Keratinocyte (primary cell): ENCODE measurements around the gene LILRB5. TPM values are rescaled to one million over a fixed set of nuclear protein-coding genes. Genes with fewer than 3 reads are reported as not detected.
"Not testable (repeated sequence)": the region's sequence is repeated elsewhere in the genome, so short reads cannot be mapped to it uniquely, and the experiment has no call there.

Experiments used
- DNase-seq: peaks from one replicate; pipeline ENCODE4 v3.0.0-alpha.2; 2011; ENCODE audit warnings: low read depth, missing footprints, low spot score
- FAIRE-seq: peaks from 2 replicates; lab custom pipeline; 2011; peaks lifted over from hg19 to GRCh38; lab: Jason Lieb, UNC
- H2AFZ ChIP-seq: 2 replicates; pipeline ENCODE4 v1.6.0; 2012; ENCODE audit warnings: low read length, control low read depth, inconsistent platforms; ENCODE audit not compliant: control insufficient read depth
- H3K27ac ChIP-seq: 2 replicates; pipeline ENCODE4 v1.5.1; 2011; ENCODE audit warnings: low read length; ENCODE audit not compliant: control insufficient read depth, insufficient read depth
- H3K27me3 ChIP-seq: 3 replicates; pipeline ENCODE4 v1.6.0; 2011; ENCODE audit warnings: low read length; ENCODE audit not compliant: control insufficient read depth, insufficient read depth; ENCODE audit errors: extremely low read depth
- H3K36me3 ChIP-seq, 2 experiments: 2 replicates in 1 of 2; 3 replicates in 1 of 2; pipeline ENCODE4 v1.5.1; 2011; ENCODE audit warnings: low read length in 2 of 2, mild to moderate bottlenecking in 1 of 2; ENCODE audit not compliant: control insufficient read depth in 2 of 2, insufficient read depth in 2 of 2; ENCODE audit errors: extremely low read depth in 1 of 2
- H3K4me1 ChIP-seq: 3 replicates; pipeline ENCODE4 v1.5.1; 2011; ENCODE audit warnings: low read length; ENCODE audit not compliant: control insufficient read depth, insufficient read depth; ENCODE audit errors: extremely low read depth
- H3K4me2 ChIP-seq: 3 replicates; pipeline ENCODE4 v1.6.0; 2011; ENCODE audit warnings: low read depth, low read length; ENCODE audit not compliant: control insufficient read depth, insufficient read depth; ENCODE audit errors: extremely low read depth
- H3K4me3 ChIP-seq, 3 experiments: fragments of 200-600 bp in 1 of 3; sonication (generic) in 1 of 3; 2 replicates in 2 of 3; 3 replicates in 1 of 3; pipeline ENCODE4 v1.5.1; 2011 to 2016; ENCODE audit warnings: low read length in 3 of 3, mild to moderate bottlenecking in 3 of 3, control low read depth in 2 of 3, inconsistent platforms in 1 of 3, low read depth in 1 of 3, mixed read lengths in 1 of 3, mixed run types in 1 of 3, moderate library complexity in 1 of 3; ENCODE audit not compliant: control insufficient read depth in 2 of 3, insufficient read depth in 2 of 3; ENCODE audit errors: extremely low read depth in 1 of 3
- H3K79me2 ChIP-seq: 2 replicates; pipeline ENCODE4 v1.6.0; 2012; ENCODE audit warnings: low read length; ENCODE audit not compliant: control insufficient read depth, insufficient read depth
- H3K9ac ChIP-seq: 3 replicates; pipeline ENCODE4 v1.6.0; 2011; ENCODE audit warnings: low read length; ENCODE audit not compliant: control insufficient read depth, insufficient read depth; ENCODE audit errors: extremely low read depth
- H3K9me1 ChIP-seq: 3 replicates; pipeline ENCODE4 v1.6.0; 2011; ENCODE audit warnings: low read length; ENCODE audit not compliant: control insufficient read depth, insufficient read depth; ENCODE audit errors: extremely low read depth
- H3K9me3 ChIP-seq: 2 replicates; pipeline ENCODE4 v1.5.1; 2012; ENCODE audit warnings: low read depth, low read length; ENCODE audit not compliant: control insufficient read depth
- H4K20me1 ChIP-seq: 3 replicates; pipeline ENCODE4 v1.6.0; 2011; ENCODE audit warnings: low read length; ENCODE audit not compliant: control insufficient read depth, insufficient read depth; ENCODE audit errors: extremely low read depth
- EZH2 ChIP-seq: IDR thresholded peaks from one replicate; pipeline ENCODE4 v1.6.1; 2012; ENCODE audit warnings: inconsistent platforms, mild to moderate bottlenecking, low read length, moderate library complexity
- dilution Hi-C: fragments of 300-500 bp; cut with MboI; formaldehyde crosslinking; loops from one replicate; pipeline ENCODE4 v1.7.0; 2020; ENCODE audit warnings: low sequenced_read_pairs; ENCODE audit not compliant: extremely low pct_ligation_motif_present
- polyA plus RNA-seq, 5 experiments: library from polyadenylated mRNA; depleted of rRNA in 3 of 5; stranded (reverse) in 3 of 5; stranded (forward) in 1 of 5; unstranded in 1 of 5; fragments of >200 nt; gene quantifications; 1 replicate in 1 of 5; 2 replicates in 3 of 5; 3 replicates in 1 of 5; pipeline versions ENCODE4 v1.2.1 to v1.2.3, GENCODE V29; 2011 to 2012; ENCODE audit warnings: missing spikeins in 2 of 5, low read depth in 1 of 5, low replicate concordance in 1 of 5
- TF ChIP-seq, protein P1 (sequence below), 3 experiments: IDR thresholded peaks in 1 of 3; conservative IDR thresholded peaks in 1 of 3; optimal IDR thresholded peaks in 1 of 3; 2 replicates in 2 of 3; 3 replicates in 1 of 3; pipeline versions ENCODE3 to v1.5.1; 2011; ENCODE audit warnings: low read length in 3 of 3, mild to moderate bottlenecking in 3 of 3, moderate library complexity in 2 of 3, control low read depth in 1 of 3, inconsistent platforms in 1 of 3; ENCODE audit not compliant: insufficient read depth in 2 of 3; ENCODE audit errors: extremely low read depth in 1 of 3

Gene LILRB5
- polyA plus RNA-seq, 1 donor (not counting 4 experiments of a cell fraction or from before 2014, with no cell fraction given), result not detected

DNA sequence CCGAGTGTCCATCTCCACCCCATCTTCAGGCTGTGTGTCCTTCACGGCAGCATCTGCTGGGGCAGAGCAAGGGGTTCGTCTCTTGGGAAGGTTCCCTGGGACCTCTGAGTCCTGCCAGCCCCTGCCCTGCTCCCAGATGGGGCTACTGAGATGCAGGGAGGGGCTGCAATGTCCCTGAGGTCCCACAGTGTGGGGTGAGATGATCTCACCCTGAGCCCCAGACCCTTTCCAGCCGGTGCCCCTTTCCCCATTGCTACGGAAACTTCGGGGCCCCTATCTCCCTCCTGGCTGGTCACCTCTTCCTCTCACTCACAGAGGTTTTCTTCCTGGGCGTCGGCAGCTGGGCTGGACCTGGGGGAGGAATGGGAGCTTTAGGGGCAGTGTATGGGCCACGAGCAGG, 18.9 kb upstream of the LILRB5 start:
- H3K4me3 ChIP-seq, result no peak overlapping the region
- no peaks in the 10 kb centered on the region for H3K79me2 ChIP-seq
- no peaks in the 10 kb centered on the region for H3K36me3 ChIP-seq
- no peaks in the 10 kb centered on the region for H3K27me3 ChIP-seq
- no peak overlapping the region for H3K4me2 ChIP-seq
- no peaks in the 10 kb centered on the region for H4K20me1 ChIP-seq
- TF ChIP-seq EZH2, result no peak
- DNase-seq, result no peak
- no peak overlapping the region for H2AFZ ChIP-seq
- H3K9me1 ChIP-seq, result no peaks in the 10 kb centered on the region
- dilution Hi-C loops, result no loop called here
- no peaks in the 10 kb centered on the region for H3K4me1 ChIP-seq
- no peak for FAIRE-seq
- no peaks in the 10 kb centered on the region for H3K9me3 ChIP-seq
- no peak overlapping the region for H3K27ac ChIP-seq
- no peak overlapping the region for H3K9ac ChIP-seq

DNA sequence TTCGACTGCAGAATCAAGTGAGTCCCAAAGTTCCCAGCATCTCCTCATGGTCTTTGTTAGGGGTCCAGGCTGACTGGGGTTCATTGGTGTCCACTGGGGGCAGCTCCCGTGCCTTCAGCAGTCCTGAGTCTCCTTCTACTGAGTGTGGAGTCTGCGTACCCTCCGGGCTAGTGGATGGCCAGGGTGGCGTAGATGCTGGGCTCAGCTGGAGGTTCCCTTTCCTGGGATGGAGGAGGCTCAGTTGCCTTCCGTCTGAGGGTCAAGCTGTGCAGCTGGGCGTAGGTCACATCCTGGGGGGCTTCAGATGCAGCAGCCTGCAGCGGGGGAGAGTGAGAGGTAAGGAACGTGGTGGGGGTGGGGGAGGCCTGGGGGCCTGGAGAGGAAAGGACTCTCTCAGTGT, 17.4 kb upstream of the LILRB5 start:
- H4K20me1 ChIP-seq, dilution Hi-C loops, H3K27ac ChIP-seq, H2AFZ ChIP-seq, DNase-seq, FAIRE-seq, H3K36me3 ChIP-seq, H3K9me1 ChIP-seq, H3K9me3 ChIP-seq, H3K4me2 ChIP-seq, H3K27me3 ChIP-seq, H3K79me2 ChIP-seq, H3K4me1 ChIP-seq, H3K9ac ChIP-seq, H3K4me3 ChIP-seq: not testable (repeated sequence)

- TF ChIP-seq, protein P1, sequence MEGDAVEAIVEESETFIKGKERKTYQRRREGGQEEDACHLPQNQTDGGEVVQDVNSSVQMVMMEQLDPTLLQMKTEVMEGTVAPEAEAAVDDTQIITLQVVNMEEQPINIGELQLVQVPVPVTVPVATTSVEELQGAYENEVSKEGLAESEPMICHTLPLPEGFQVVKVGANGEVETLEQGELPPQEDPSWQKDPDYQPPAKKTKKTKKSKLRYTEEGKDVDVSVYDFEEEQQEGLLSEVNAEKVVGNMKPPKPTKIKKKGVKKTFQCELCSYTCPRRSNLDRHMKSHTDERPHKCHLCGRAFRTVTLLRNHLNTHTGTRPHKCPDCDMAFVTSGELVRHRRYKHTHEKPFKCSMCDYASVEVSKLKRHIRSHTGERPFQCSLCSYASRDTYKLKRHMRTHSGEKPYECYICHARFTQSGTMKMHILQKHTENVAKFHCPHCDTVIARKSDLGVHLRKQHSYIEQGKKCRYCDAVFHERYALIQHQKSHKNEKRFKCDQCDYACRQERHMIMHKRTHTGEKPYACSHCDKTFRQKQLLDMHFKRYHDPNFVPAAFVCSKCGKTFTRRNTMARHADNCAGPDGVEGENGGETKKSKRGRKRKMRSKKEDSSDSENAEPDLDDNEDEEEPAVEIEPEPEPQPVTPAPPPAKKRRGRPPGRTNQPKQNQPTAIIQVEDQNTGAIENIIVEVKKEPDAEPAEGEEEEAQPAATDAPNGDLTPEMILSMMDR (optimal IDR thresholded peaks at IDR 0.05 in 1 of 3, IDR thresholded peaks at IDR 0.05 in 1 of 3, conservative IDR thresholded peaks at IDR 0.05 in 1 of 3; ENCODE audit: extremely low read depth in 1 of 3, insufficient read depth in 2 of 3, low read length in 3 of 3), result no peak
- no peak for TF ChIP-seq EZH2
- Histone ChIP-seq H3K27me3 (no peaks in the 10 kb centered on the region), H3K79me2 (no peaks in the 10 kb centered on the region), H3K4me3 (no peak overlapping the region), H3K36me3 (no peaks in the 10 kb centered on the region), H3K9me3 (no peaks in the 10 kb centered on the region), H3K4me2 (no peak overlapping the region), H3K27ac (no peak overlapping the region), H3K9me1 (no peaks in the 10 kb centered on the region), H4K20me1 (no peaks in the 10 kb centered on the region), H3K4me1 (no peaks in the 10 kb centered on the region), H2AFZ (no peak overlapping the region), H3K9ac (no peak overlapping the region)
- FAIRE-seq (no peak), DNase-seq (no peak)
- dilution Hi-C loops, result no loop called here
These were observed 16.7 kb upstream of the LILRB5 start for GRCh38 chr19:54273821-54274220.

DNA sequence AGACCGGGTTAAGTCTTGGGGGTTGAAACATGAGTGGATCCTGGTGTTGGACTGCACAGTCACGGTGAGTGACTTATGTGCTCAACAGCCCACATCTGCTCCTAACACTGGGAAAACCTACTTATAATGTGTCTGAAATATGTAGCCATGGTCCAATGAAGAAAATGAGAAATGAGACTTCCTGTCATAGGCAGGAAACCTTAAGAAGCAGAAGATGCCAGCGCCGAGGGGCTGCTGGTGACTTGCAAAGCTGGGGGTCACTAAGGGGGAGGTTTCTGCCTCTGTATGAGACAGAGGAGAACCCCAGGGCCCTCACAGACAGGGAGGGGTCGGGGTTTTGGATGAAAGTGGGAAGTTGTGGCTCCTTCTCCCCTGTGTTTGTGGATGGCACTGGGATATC, 15.1 kb upstream of the LILRB5 start:
- DNase-seq, H3K4me3 ChIP-seq, H2AFZ ChIP-seq, H3K9me1 ChIP-seq, FAIRE-seq, dilution Hi-C loops, H3K27ac ChIP-seq, H3K27me3 ChIP-seq, H4K20me1 ChIP-seq, H3K9ac ChIP-seq, H3K79me2 ChIP-seq, H3K4me1 ChIP-seq, H3K4me2 ChIP-seq, H3K9me3 ChIP-seq, H3K36me3 ChIP-seq: not testable (repeated sequence)
